SK-N-SH (cell line): ENCODE results near the gene PLEK2. TPM values are rescaled to one million over a fixed set of nuclear protein-coding genes. Genes with fewer than 3 reads are reported as not detected.

Experiments
- CTCF ChIA-PET: fragments of 300-600, 350-600 bp; formaldehyde crosslinking; extraction: SDS; loops from one replicate; lab custom pipeline; 2021; lab: Yijun Ruan, JAX
- POLR2A ChIA-PET: fragments of 350-600 bp; sonication (Branson Sonifier 250); formaldehyde crosslinking; extraction: SDS; loops from one replicate; lab custom pipeline; 2020; ENCODE audit warnings: antibody characterized with exemption, inconsistent platforms; lab: Yijun Ruan, JAX
- DNase-seq: peaks from one replicate; pipeline ENCODE4 v3.0.0; 2012
- H2AFZ ChIP-seq: fragments of 200-600 bp; sonication (generic); 2 replicates; pipeline ENCODE4 v1.8.1; 2016; ENCODE audit warnings: antibody characterized with exemption, mild to moderate bottlenecking, low read depth
- H3F3A ChIP-seq: fragments of 200-600 bp; sonication (generic); replicated peaks from 2 replicates; pipeline ENCODE3; 2016; ENCODE audit warnings: antibody characterized with exemption, mild to moderate bottlenecking; ENCODE audit not compliant: insufficient read depth
- H3K27ac ChIP-seq, 2 experiments: fragments of 200-500 bp in 1 of 2; fragments of 200-600 bp in 1 of 2; sonication (Bioruptor generic) in 1 of 2; sonication (generic), shearing (Covaris generic) in 1 of 2; 2 replicates each; pipeline versions ENCODE4 v1.5.1 to v1.6.1; 2014 to 2016; ENCODE audit warnings: low read depth in 2 of 2, inconsistent platforms in 1 of 2, low read length in 1 of 2, mild to moderate bottlenecking in 1 of 2, mixed read lengths in 1 of 2
- H3K27me3 ChIP-seq: fragments of 200-600 bp; sonication (generic), shearing (Covaris generic); 2 replicates; pipeline ENCODE4 v1.6.1; 2016; ENCODE audit warnings: mixed run types; ENCODE audit not compliant: insufficient read depth
- H3K36me3 ChIP-seq, 2 experiments: fragments of 200-500 bp in 1 of 2; fragments of 200-600 bp in 1 of 2; sonication (Bioruptor generic) in 1 of 2; sonication (generic) in 1 of 2; replicated peaks in 1 of 2; 2 replicates each; pipeline versions ENCODE3 to v1.5.1; 2014 to 2016; ENCODE audit warnings: low read length in 1 of 2, mild to moderate bottlenecking in 1 of 2; ENCODE audit not compliant: insufficient read depth in 2 of 2, control insufficient read depth in 1 of 2
- H3K4me1 ChIP-seq, 2 experiments: fragments of 200-500 bp in 1 of 2; fragments of 200-600 bp in 1 of 2; sonication (Bioruptor generic) in 1 of 2; sonication (generic), shearing (Covaris generic) in 1 of 2; 2 replicates each; pipeline versions ENCODE4 v1.5.1 to v1.6.1; 2014 to 2016; ENCODE audit warnings: low read depth in 1 of 2, low read length in 1 of 2, mixed run types in 1 of 2; ENCODE audit not compliant: insufficient read depth in 2 of 2, control insufficient read depth in 1 of 2
- H3K4me2 ChIP-seq: fragments of 200-600 bp; sonication (generic), shearing (Covaris generic); 2 replicates; pipeline ENCODE4 v1.6.1; 2017; ENCODE audit warnings: mixed run types
- H3K4me3 ChIP-seq, 2 experiments: fragments of 200-500 bp in 1 of 2; fragments of 200-600 bp in 1 of 2; sonication (Bioruptor generic) in 1 of 2; sonication (generic), shearing (Covaris generic) in 1 of 2; 2 replicates each; pipeline versions ENCODE4 v1.5.1 to v1.8.1; 2014 to 2016; ENCODE audit warnings: low read depth in 2 of 2, inconsistent platforms in 1 of 2, low read length in 1 of 2, mild to moderate bottlenecking in 1 of 2, mixed read lengths in 1 of 2, moderate library complexity in 1 of 2
- H3K79me2 ChIP-seq: fragments of 200-600 bp; sonication (generic); 2 replicates; pipeline ENCODE4 v1.8.1; 2017; ENCODE audit warnings: mild to moderate bottlenecking; ENCODE audit not compliant: insufficient read depth
- H3K9ac ChIP-seq: fragments of 200-600 bp; sonication (generic); 2 replicates; pipeline ENCODE4 v1.6.1; 2017; ENCODE audit warnings: mixed run types
- H3K9me2 ChIP-seq: fragments of 200-600 bp; sonication (generic); 2 replicates; pipeline ENCODE4 v1.6.1; 2017; ENCODE audit warnings: mixed run types
- H3K9me3 ChIP-seq: fragments of 200-600 bp; sonication (generic); 2 replicates; pipeline ENCODE4 v1.6.1; 2017; ENCODE audit warnings: mixed run types, mild to moderate bottlenecking, moderate library complexity
- H4K20me1 ChIP-seq: fragments of 200-600 bp; sonication (generic); 2 replicates; pipeline ENCODE4 v1.6.1; 2017; ENCODE audit warnings: mild to moderate bottlenecking, mixed run types; ENCODE audit not compliant: insufficient read depth
- CHD2 ChIP-seq: fragments of 150-350 bp; IDR thresholded peaks from 2 replicates; pipeline ENCODE4 v1.6.1; 2018; ENCODE audit warnings: low read length; ENCODE audit not compliant: partially characterized antibody
- CTCF ChIP-seq: fragments of 200-600 bp; sonication (generic); IDR thresholded peaks from 2 replicates; pipeline ENCODE4 v1.6.1; 2017; ENCODE audit warnings: antibody characterized with exemption, mild to moderate bottlenecking, moderate library complexity
- EZH2phosphoT487 ChIP-seq: fragments of 200-600 bp; sonication (generic); IDR thresholded peaks from 2 replicates; pipeline ENCODE4 v1.6.1; 2017; ENCODE audit warnings: low read depth, mixed run types, mild to moderate bottlenecking, antibody characterized with exemption, moderate library complexity, borderline replicate concordance
- FOSL2 ChIP-seq: IDR thresholded peaks from 2 replicates; pipeline ENCODE4 v1.4.0; 2012; ENCODE audit warnings: low read depth, mild to moderate bottlenecking, moderate library complexity, borderline replicate concordance
- FOXM1 ChIP-seq: IDR thresholded peaks from 2 replicates; pipeline ENCODE4 v1.4.0; 2012; ENCODE audit warnings: low read depth, mild to moderate bottlenecking
- JUND ChIP-seq: IDR thresholded peaks from 2 replicates; pipeline ENCODE4 v1.4.0; 2012
- MEF2A ChIP-seq: IDR thresholded peaks from 2 replicates; pipeline ENCODE4 v1.4.0; 2012; ENCODE audit warnings: low read depth, borderline replicate concordance
- MXI1 ChIP-seq: IDR thresholded peaks from 2 replicates; pipeline ENCODE4 v1.6.1; 2012; ENCODE audit warnings: mild to moderate bottlenecking, low read depth, low read length, improper control_type of control experiment
- POLR2AphosphoS5 ChIP-seq: IDR thresholded peaks from 2 replicates; pipeline ENCODE4 v1.6.1; 2012; ENCODE audit warnings: low read depth, low read length
- RXRA ChIP-seq: IDR thresholded peaks from 2 replicates; pipeline ENCODE4 v1.4.0; 2012; ENCODE audit warnings: low read depth, mild to moderate bottlenecking, borderline replicate concordance
- SIN3A ChIP-seq: IDR thresholded peaks from 2 replicates; pipeline ENCODE4 v1.6.1; 2012; ENCODE audit warnings: low read depth, mild to moderate bottlenecking, low read length, moderate library complexity, borderline replicate concordance
- SMC3 ChIP-seq: IDR thresholded peaks from 2 replicates; pipeline ENCODE4 v1.6.1; 2012; ENCODE audit warnings: low read depth, low read length, improper control_type of control experiment
- TAF1 ChIP-seq: IDR thresholded peaks from 2 replicates; pipeline ENCODE4 v1.6.1; 2012; ENCODE audit warnings: low read depth, mild to moderate bottlenecking, low read length, moderate library complexity, borderline replicate concordance
- TCF12 ChIP-seq: IDR thresholded peaks from 2 replicates; pipeline ENCODE4 v1.4.0; 2012
- USF1 ChIP-seq: IDR thresholded peaks from 2 replicates; pipeline ENCODE4 v1.4.0; 2012; ENCODE audit warnings: low read depth, borderline replicate concordance
- ZBTB33 ChIP-seq: IDR thresholded peaks from 2 replicates; pipeline ENCODE4 v1.4.0; 2012; ENCODE audit warnings: low read depth, borderline replicate concordance
- WGBS: methylation state at CpG from one replicate; pipeline ENCODE4 v1.1.6; 2017; ENCODE audit warnings: low lambda C conversion rate; 5-methylcytosine and 5-hydroxymethylcytosine counted together
- polyA plus RNA-seq, 3 experiments: library from polyadenylated mRNA; depleted of rRNA; stranded (reverse); fragments of >200 nt; gene quantifications; 2 replicates each; pipeline ENCODE4 v1.2.3, GENCODE V29; 2012
- TF ChIP-seq, protein P1 (sequence below): IDR thresholded peaks from 2 replicates; pipeline ENCODE4; 2012
- TF ChIP-seq, protein P2 (sequence below): IDR thresholded peaks from 2 replicates; pipeline ENCODE4 v1.4.0; 2012; ENCODE audit warnings: low read depth

The PLEK2 gene
- polyA plus RNA-seq, 1 of the 3 experiments (the other 2 are of a cell fraction), result 0.56 TPM

DNA sequence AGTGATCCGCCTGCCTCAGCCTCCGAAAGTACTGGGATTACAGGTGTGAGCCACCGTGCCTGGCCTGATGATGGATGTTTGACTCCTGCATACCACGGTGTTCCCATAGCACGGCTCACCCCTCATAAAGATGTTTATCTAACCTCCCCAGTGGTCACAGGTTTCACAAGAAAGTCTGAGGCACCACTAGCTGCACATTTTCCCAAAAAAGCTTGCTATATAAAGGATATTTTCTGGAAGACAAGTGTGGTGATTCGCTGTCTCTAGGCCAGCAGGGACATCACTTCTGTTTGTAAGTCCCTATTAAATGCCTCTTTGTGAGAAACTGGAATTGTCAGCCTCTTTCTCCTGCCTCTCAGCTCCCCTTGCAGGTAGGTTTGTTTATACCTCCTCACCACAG is 18.3 kb downstream of the PLEK2 start:
- Histone ChIP-seq H3K9me3 (no peaks in the 10 kb centered on the region), H2AFZ (no peak overlapping the region), H3K27ac (no peak overlapping the region), H4K20me1 (no peaks in the 10 kb centered on the region), H3K36me3 (no peaks in the 10 kb centered on the region), H3K79me2 (no peaks in the 10 kb centered on the region), H3K9ac (no peak overlapping the region), H3K4me1 (no peaks in the 10 kb centered on the region; a peak in 1 of 4 replicates), H3F3A (peaks cover 4% of the 10 kb centered on the region), H3K9me2 (no peaks in the 10 kb centered on the region), H3K27me3 (no peaks in the 10 kb centered on the region), H3K4me2 (no peak overlapping the region), H3K4me3 (no peak overlapping the region)
- DNase-seq, result no peak
- ChIA-PET CTCF (no interaction called here), POLR2A (no interaction called here)
- 76% methylated on average over 6 of the region's 6 CpGs for WGBS
- no peak for TF ChIP-seq TAF1
- no peak for TF ChIP-seq MXI1
- no peak for TF ChIP-seq SMC3
- no peak for TF ChIP-seq CHD2
- TF ChIP-seq, protein P1, sequence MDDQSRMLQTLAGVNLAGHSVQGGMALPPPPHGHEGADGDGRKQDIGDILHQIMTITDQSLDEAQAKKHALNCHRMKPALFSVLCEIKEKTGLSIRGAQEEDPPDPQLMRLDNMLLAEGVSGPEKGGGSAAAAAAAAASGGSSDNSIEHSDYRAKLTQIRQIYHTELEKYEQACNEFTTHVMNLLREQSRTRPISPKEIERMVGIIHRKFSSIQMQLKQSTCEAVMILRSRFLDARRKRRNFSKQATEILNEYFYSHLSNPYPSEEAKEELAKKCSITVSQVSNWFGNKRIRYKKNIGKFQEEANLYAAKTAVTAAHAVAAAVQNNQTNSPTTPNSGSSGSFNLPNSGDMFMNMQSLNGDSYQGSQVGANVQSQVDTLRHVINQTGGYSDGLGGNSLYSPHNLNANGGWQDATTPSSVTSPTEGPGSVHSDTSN, result no peak
- TF ChIP-seq POLR2AphosphoS5, result no peak
- no peak for TF ChIP-seq MEF2A
- no peak for TF ChIP-seq USF1
- TF ChIP-seq SIN3A, result no peak
- no peak for TF ChIP-seq FOSL2
- no peak for TF ChIP-seq JUND
- TF ChIP-seq TCF12, result no peak
- TF ChIP-seq FOXM1, result no peak
- TF ChIP-seq EZH2phosphoT487, result no peak
- no peak for TF ChIP-seq ZBTB33
- TF ChIP-seq RXRA, result no peak
- TF ChIP-seq CTCF, result no peak
- TF ChIP-seq, protein P2, sequence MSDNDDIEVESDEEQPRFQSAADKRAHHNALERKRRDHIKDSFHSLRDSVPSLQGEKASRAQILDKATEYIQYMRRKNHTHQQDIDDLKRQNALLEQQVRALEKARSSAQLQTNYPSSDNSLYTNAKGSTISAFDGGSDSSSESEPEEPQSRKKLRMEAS, result no peak
